ENCODE measurements around the gene NFIX. TPM values are rescaled to one million over a fixed set of nuclear protein-coding genes. Genes with fewer than 3 reads are reported as not detected.
"Not testable (repeated sequence)": the region's sequence is repeated elsewhere in the genome, so short reads cannot be mapped to it uniquely, and the experiment has no call there.

Gene NFIX
- total RNA-seq, 4 donors from 2014 or later = 31.9 to 128 (median 105) TPM

DNA sequence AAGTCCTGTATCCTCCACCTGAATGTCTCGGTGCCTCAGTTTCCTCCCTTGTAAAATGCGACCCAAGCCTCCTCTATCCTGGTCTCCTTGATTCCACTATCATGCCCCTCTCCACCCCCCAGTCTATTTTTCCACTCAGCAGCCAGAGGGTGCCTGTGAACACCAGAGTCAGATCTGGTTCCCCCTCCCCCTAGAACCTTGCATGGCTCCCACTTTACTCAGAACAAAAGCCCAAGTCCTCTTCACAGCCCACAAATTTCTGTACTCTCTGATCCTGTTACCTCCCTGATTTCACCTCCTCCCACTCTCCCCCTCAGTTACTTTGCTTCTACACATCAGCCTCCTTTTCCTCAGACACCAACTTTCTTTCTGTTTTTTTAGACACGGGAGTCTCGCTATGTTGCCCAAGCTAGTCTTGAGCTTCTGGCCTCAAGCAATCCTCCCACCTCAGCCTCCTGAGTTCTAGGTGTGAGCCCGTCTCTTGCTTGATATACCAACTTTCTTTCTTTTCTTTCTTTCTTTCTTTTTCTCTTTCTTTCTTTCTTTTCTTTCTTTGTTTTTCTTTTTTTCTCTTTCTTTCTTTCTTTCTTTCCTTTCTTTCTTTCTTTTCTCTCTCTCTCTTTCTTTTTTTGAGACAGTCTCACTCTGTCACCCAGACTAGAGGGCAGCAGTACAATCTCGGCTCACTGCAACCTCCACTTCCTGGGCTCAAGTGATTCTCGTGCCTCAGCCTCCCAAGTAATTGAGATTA lies 25.0 kb upstream of the NFIX start:
- ATAC-seq (no peak), DNase-seq (no peak)
- intact Hi-C loops (cut with DNase I; ENCODE audit: low total_unique reads) (no loop called here), in situ Hi-C loops (cut with MboI; ENCODE audit: low sequenced_read_pairs in 4 of 4) (loop anchor here in 3 of 4 donors (10.0 to 25.0 kb wide), 2 partner anchors 292 to 295 kb away; no protein-coding TSS in a partner anchor)
- Histone ChIP-seq H3K4me3 (no peak overlapping the region), H3K4me1 (peaks cover 0 to 9% of the 10 kb centered on the region in 2 donors), H3K27ac (no peak overlapping the region), H3K9me3 (no peaks in the 10 kb centered on the region), H3K36me3 (no peaks in the 10 kb centered on the region), H3K27me3 (no peaks in the 10 kb centered on the region)
- no peak for TF ChIP-seq POLR2A (IDR thresholded peaks at IDR 0.05)
- TF ChIP-seq, protein P1, sequence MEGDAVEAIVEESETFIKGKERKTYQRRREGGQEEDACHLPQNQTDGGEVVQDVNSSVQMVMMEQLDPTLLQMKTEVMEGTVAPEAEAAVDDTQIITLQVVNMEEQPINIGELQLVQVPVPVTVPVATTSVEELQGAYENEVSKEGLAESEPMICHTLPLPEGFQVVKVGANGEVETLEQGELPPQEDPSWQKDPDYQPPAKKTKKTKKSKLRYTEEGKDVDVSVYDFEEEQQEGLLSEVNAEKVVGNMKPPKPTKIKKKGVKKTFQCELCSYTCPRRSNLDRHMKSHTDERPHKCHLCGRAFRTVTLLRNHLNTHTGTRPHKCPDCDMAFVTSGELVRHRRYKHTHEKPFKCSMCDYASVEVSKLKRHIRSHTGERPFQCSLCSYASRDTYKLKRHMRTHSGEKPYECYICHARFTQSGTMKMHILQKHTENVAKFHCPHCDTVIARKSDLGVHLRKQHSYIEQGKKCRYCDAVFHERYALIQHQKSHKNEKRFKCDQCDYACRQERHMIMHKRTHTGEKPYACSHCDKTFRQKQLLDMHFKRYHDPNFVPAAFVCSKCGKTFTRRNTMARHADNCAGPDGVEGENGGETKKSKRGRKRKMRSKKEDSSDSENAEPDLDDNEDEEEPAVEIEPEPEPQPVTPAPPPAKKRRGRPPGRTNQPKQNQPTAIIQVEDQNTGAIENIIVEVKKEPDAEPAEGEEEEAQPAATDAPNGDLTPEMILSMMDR (IDR thresholded peaks at IDR 0.05 in 4 of 5, conservative IDR thresholded peaks at IDR 0.05 in 1 of 5) = no peak

DNA sequence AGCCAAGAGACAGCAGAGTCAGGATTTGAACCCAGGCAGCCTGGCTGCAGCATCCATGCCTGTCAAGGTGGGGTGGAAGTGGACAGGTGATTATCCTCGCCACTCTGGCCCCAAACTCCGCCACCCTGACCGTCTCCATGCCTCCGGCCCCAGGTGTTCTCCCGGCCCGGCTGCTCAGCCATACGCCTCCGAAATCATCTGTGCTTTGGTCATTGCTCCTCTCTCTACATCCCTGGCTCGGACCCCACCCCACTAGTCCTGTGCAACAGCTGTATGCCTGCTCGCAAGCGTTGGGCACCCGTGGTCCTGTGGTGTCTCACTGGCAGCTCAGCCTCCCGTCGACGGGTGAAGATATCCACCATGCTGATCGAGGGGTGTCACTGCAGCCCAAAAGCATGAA lies 22.0 kb upstream of the NFIX start:
- H3K4me3 ChIP-seq = no peak overlapping the region
- DNase-seq (no peak), ATAC-seq (no peak)
- in situ Hi-C loops (cut with MboI; ENCODE audit: low sequenced_read_pairs in 4 of 4) = loop anchor here in 3 of 4 donors (10.0 to 25.0 kb wide), 2 partner anchors 289 to 292 kb away; no protein-coding TSS in a partner anchor
- H3K4me1 ChIP-seq = peaks cover 0 to 4% of the 10 kb centered on the region in 2 donors
- intact Hi-C loops (cut with DNase I; ENCODE audit: low total_unique reads) = no loop called here
- no peaks in the 10 kb centered on the region for H3K9me3 ChIP-seq
- H3K27me3 ChIP-seq = no peaks in the 10 kb centered on the region
- no peak overlapping the region for H3K27ac ChIP-seq
- TF ChIP-seq, protein P1 (IDR thresholded peaks at IDR 0.05 in 4 of 5, conservative IDR thresholded peaks at IDR 0.05 in 1 of 5) = no peak
- TF ChIP-seq POLR2A (IDR thresholded peaks at IDR 0.05) = no peak
- H3K36me3 ChIP-seq = no peaks in the 10 kb centered on the region

DNA sequence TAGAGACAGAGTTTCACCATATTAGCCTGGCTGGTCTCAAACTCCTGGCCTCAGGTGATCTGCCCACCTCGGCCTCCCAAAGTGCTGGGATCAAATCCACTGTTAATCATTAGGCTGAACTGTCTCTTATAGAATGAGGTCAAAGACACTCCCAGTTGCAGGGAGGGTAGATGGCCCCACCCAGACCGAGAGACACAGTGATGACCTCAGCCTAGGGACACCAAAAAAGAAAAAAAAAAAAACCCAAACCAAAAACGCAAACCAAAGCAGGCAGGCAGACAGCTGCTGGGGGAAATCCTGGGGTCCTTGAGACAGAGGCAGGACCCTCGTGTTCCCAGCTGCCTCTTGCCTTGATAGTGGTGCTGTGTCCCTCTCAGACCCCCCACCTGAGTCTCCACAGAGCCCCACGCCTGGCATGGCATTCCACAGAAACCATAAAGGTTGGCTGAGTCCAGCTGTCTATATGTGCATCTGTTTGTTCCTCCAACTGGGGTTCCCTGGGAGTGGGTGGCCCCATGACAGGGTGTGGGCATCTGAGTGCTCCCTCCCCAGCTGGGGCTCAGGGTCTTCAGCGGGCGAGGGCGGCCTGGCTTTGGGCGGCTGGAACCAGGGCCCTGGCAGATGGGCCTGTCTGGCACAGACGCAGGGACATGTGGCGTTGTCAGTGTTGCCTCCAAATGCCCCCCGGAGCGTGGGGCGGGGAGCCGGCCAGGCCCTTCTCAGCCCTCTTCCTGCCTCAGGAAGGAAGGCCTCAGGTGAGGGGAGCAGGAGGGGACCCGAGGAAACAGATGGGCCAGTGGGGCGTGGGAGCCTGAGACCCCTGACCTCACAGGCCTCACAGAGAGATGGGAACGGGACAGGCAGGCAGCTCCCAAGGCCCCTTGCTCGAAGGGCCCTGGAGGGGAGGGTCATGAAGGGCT lies 20.7 kb upstream of the NFIX start:
- H3K36me3 ChIP-seq = no peaks in the 10 kb centered on the region
- DNase-seq (no peak), ATAC-seq (no peak)
- intact Hi-C loops (cut with DNase I; ENCODE audit: low total_unique reads) = no loop called here
- H3K4me1 ChIP-seq = peaks cover 0 to 4% of the 10 kb centered on the region in 2 donors
- H3K27me3 ChIP-seq = no peaks in the 10 kb centered on the region
- H3K27ac ChIP-seq = no peak overlapping the region
- H3K9me3 ChIP-seq = no peaks in the 10 kb centered on the region
- no peak for TF ChIP-seq POLR2A (IDR thresholded peaks at IDR 0.05)
- TF ChIP-seq, protein P1 (IDR thresholded peaks at IDR 0.05 in 4 of 5, conservative IDR thresholded peaks at IDR 0.05 in 1 of 5) = no peak
- no peak overlapping the region for H3K4me3 ChIP-seq
- in situ Hi-C loops (cut with MboI; ENCODE audit: low sequenced_read_pairs in 4 of 4) = loop anchor here (5.0 to 25.0 kb wide), 4 partner anchors 118 to 290 kb away; no protein-coding TSS in a partner anchor

DNA sequence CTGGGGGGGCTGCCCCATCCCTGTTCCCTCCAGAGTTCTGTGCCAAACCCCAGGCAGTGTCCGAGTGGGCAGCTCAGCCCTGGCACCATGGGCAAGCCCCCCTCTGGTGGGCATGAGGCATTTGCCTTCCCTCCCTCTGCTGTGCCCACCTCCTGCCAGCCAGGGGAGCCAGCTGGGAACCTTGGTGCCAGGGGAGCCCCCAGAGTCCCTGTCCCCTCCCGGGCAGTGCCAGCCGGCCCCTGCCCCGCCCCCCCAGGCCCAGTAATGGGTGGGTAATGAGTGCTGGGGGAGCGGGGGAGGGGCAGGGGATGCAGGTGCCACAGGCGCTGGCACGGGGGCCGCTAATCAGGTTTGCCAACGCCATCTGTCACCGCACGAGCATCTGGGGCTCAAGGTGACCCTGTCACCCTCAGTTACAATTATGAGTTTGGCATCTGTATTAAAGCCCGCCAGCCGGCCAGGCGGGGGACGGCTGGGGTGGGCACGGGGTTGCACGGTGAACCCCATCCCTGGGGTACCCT lies 20.0 kb upstream of the NFIX start:
- no peak for ATAC-seq

DNA sequence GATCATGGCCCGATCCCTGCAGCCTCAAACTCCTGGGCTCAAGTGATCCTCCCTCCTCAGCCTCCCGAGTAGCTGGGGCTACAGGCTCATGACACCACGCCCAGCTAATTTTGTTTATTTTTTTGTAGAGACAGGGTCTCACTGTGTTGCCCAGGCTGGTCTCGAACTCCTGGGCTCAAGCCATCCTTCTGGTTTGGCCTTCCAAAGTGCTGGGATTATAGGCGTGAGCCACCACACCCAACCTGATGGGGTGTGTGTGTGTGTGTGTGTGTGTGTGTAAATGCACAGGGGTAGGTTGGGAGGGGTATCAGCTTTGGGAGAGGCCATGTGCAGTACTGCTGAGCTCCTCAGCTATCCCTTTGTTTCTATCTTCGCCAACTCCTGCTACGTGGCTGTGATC lies 19.2 kb upstream of the NFIX start:
- H3K4me1 ChIP-seq; DNase-seq; H3K27me3 ChIP-seq; ATAC-seq; H3K27ac ChIP-seq; H3K9me3 ChIP-seq; H3K4me3 ChIP-seq; intact Hi-C loops (cut with DNase I; ENCODE audit: low total_unique reads); H3K36me3 ChIP-seq: not testable (repeated sequence)
- in situ Hi-C loops (cut with MboI; ENCODE audit: low sequenced_read_pairs in 4 of 4) = loop anchor here in 3 of 4 donors (5.0 to 10.0 kb wide), 3 partner anchors 116 to 289 kb away; no protein-coding TSS in a partner anchor

More for the DNA sequence above, 20.0 kb upstream of the NFIX start:
- Histone ChIP-seq H3K4me1 (no peaks in the 10 kb centered on the region), H3K27ac (no peak overlapping the region), H3K4me3 (no peak overlapping the region), H3K36me3 (no peaks in the 10 kb centered on the region), H3K27me3 (no peaks in the 10 kb centered on the region), H3K9me3 (no peaks in the 10 kb centered on the region)
- intact Hi-C loops (cut with DNase I; ENCODE audit: low total_unique reads) = no loop called here
- no peak for TF ChIP-seq POLR2A (IDR thresholded peaks at IDR 0.05)
- in situ Hi-C loops (cut with MboI; ENCODE audit: low sequenced_read_pairs in 4 of 4) = loop anchor here in 3 of 4 donors (5.0 to 10.0 kb wide), 3 partner anchors 117 to 290 kb away; no protein-coding TSS in a partner anchor
- no peak for DNase-seq

Measured in gastrocnemius medialis (tissue), 4 donors.